ENCODE data around the gene VTI1B.
"Not testable (repeated sequence)": the region's sequence is repeated elsewhere in the genome, so short reads cannot be mapped to it uniquely, and the experiment has no call there.

The VTI1B gene

DNA sequence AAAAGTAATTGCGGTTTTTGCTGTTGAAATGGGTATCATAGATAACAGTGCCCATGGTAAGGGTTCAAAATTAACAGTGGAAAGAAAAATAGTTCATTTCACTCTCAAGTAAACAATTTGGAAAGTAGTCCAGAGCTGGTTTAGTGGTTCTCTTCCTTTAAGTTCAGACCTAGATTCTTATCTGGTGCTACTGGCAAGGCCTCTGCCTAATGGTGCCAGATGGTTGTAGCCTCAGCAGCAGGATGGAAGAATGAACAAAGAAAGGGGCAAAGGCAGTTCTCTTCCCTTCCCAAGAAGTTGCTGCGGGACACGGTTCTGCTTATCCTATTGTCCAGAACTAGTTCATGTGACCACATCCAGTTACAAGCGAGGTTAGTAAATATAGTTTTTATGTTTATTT, 44.2 kb downstream of the VTI1B start:
- DNase-seq (ENCODE audit: low read depth): no peak

DNA sequence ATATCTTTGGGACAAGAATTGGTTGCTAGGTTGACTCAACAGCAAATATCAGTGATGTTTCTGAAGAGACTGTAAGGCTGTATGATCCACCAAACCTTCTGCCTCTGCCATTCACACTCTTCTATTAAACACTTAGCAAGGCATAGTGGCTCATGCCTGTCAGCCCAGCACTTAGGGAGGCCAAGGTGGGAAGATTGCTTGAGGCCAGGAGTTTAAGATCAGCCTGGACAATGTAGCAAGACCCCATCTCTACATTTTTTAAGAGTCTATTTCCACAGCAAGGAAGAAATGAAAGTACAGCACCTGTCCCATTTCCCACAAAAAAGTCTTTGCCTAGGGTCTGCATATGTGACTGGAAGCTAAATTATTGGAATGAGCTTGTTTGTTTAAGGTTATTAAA, 46.9 kb downstream of the VTI1B start:
- DNase-seq (ENCODE audit: low read depth): no peak

DNA sequence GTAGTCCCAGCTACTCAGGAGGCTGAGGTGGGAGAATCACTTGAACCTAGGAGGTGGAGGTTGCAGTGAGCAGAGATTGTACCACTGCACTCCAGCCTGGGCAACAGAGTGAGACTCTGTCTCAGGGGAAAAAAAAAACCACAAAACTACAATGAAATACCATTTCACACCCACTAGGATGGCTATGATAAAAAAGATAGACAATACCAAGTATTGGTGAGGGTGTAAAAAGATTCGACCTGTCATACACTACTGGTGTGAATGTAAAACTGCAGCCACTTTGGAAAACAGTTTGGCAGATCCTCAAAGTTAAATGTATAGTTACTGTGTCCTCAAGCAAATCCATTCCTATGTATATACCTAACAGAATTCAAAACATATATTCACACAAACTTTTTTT, 48.3 kb downstream of the VTI1B start:
- not testable (repeated sequence) for DNase-seq (ENCODE audit: low read depth)

GRCh38 chr14:67623114-67623513, 51.3 kb downstream of the VTI1B start:
- DNase-seq (ENCODE audit: low read depth): no peak

- peak; percentile 64 for DNase-seq (ENCODE audit: low read depth)
These were observed 51.8 kb downstream of the VTI1B start for GRCh38 chr14:67622675-67623074.

DNA sequence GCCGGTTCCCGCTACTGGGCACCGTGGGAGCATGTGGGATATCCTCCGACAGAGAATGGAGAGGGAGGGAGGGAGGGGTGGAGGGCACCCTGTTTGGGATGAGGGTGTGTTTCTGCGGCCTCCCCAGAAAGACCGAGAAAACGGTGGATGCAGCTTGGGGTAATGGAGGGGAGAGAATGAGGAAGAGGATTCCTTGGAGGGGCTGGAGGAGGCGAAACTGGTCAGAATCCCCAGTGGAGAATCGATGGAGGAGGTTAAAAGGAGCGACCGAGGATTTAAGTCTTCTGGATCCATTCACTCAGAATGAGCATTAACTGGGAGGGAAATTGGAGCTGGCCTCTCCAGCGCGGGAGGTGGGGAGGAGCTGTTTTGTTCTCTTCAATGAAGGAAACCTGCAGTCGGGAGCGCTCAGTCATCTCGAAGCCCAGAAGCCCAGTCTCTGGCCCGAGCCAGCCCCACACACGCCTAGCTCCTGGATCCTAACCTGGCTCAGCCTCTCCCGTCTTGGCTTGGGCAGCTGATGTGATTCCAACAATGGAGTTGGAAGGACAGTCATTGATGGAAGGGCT, 54.1 kb downstream of the VTI1B start:
- DNase-seq (ENCODE audit: low read depth): no peak

- peak; percentile 68 for DNase-seq (ENCODE audit: low read depth)
These were observed 54.8 kb downstream of the VTI1B start, which contains the start of gene ARG2 for GRCh38 chr14:67619446-67620216. Gene ARG2, plus strand, starts transcription at chr14:67619920. Its CDS starts 58 bp downstream, at chr14:67619978.

DNA sequence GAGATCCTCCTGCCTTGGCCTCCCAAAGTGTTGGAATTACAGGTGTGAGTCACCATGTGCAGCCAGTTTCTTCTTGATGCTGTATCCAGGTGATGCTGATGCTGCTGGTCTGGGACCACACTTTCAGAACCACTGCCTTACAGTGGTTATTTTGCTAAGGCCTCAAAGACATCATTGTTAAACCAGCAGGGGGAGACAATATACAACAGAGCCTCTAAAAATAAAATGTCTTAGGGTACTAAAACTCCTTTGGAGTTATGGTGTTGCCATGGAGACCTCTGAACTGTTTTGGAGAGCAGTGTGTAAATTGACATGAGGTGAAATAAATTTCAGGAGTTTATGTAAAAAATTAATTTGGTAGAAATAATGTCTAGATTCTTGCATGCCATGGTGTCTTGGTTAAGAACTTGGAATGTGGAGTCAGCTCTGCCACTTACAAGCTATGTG, 55.8 kb downstream of the VTI1B start:
- peak; percentile 60 for DNase-seq (ENCODE audit: low read depth)

- DNase-seq (ENCODE audit: low read depth): no peak
These were observed 63.9 kb downstream of the VTI1B start for GRCh38 chr14:67610491-67610890.

GRCh38 chr14:67609642-67610310, 64.7 kb downstream of the VTI1B start:
- no peak for DNase-seq (ENCODE audit: low read depth)

DNA sequence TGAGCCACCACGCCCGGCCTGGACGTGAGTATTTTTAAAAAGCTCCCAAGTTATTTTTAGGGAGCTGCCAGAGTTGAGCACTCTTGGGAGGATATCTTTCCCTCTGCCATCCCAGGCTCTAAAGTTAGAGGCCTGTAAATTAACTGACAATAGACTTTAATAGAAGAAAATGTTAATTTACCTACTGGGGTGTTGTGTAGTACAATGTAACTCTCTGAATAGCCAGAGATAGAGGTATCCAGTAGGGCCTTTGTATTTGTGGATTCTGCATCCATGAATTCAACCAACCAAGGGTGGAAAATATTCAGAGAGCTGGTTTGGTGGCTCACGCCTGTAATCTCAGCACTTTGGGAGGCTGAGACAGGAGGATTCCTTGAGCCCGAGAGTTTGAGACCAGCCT, 66.8 kb downstream of the VTI1B start:
- DNase-seq (ENCODE audit: low read depth): no peak

GRCh38 chr14:67602995-67603545, 71.4 kb downstream of the VTI1B start:
- DNase-seq (ENCODE audit: low read depth): no peak

- no peak for DNase-seq (ENCODE audit: low read depth)
These were observed 72.4 kb downstream of the VTI1B start for GRCh38 chr14:67602076-67602475.

GRCh38 chr14:67600562-67600974, 73.9 kb downstream of the VTI1B start:
- not testable (repeated sequence) for DNase-seq (ENCODE audit: low read depth)

- DNase-seq (ENCODE audit: low read depth): peak; percentile 55
These were observed 74.5 kb downstream of the VTI1B start, which contains the start of gene PIGH for GRCh38 chr14:67599698-67600561. Gene PIGH, minus strand, starts transcription at chr14:67600268. Its CDS starts 65 bp downstream, at chr14:67600203.

Data from GM04504 (cell line).